Spleen (tissue), 11 donors: ENCODE measurements around the gene WDR33. TPM values are rescaled to one million over a fixed set of nuclear protein-coding genes. Genes with fewer than 3 reads are reported as not detected.

Experiments used
- DNase-seq: peaks from one replicate; pipeline ENCODE4 v3.0.0-alpha.2; 2020
- H3K27ac ChIP-seq, 8 donors: fragments of 200-600 bp; sonication (generic) in 7 of 8; 1 replicate in 4 of 8; 2 replicates in 4 of 8; pipeline versions ENCODE4 v1.5.0 to v1.8.0; 2016 to 2021; ENCODE audit warnings: inconsistent platforms in 4 of 8, mild to moderate bottlenecking in 4 of 8, moderate library complexity in 1 of 8
- H3K27me3 ChIP-seq, 7 donors: fragments of 200-600 bp; sonication (generic) in 6 of 7; replicated peaks in 1 of 7; 1 replicate in 4 of 7; 2 replicates in 3 of 7; pipeline versions ENCODE4 v1.5.0 to v1.8.0; 2016 to 2021; ENCODE audit warnings: inconsistent platforms in 3 of 7, mild to moderate bottlenecking in 1 of 7
- H3K36me3 ChIP-seq, 6 donors: fragments of 200-600 bp; sonication (generic) in 5 of 6; 1 replicate in 4 of 6; 2 replicates in 2 of 6; pipeline versions ENCODE4 v1.5.0 to v1.8.0; 2016 to 2021; ENCODE audit warnings: inconsistent platforms in 2 of 6
- H3K4me1 ChIP-seq, 6 donors: fragments of 200-600 bp; sonication (generic) in 5 of 6; 1 replicate in 3 of 6; 2 replicates in 3 of 6; pipeline versions ENCODE4 v1.5.0 to v1.8.0; 2016 to 2021; ENCODE audit warnings: inconsistent platforms in 3 of 6
- H3K4me3 ChIP-seq, 8 donors: fragments of 200-600 bp; sonication (generic) in 7 of 8; 1 replicate in 4 of 8; 2 replicates in 4 of 8; pipeline versions ENCODE4 v1.5.0 to v1.8.0; 2016 to 2021; ENCODE audit warnings: inconsistent platforms in 4 of 8, mild to moderate bottlenecking in 4 of 8, moderate library complexity in 2 of 8
- H3K9me3 ChIP-seq, 8 donors: fragments of 200-600 bp; sonication (generic) in 7 of 8; 1 replicate in 4 of 8; 2 replicates in 4 of 8; pipeline versions ENCODE4 v1.5.0 to v1.8.0; 2016 to 2021; ENCODE audit warnings: inconsistent platforms in 4 of 8
- CTCF ChIP-seq, 11 experiments: fragments of 200-600 bp in 7 of 11; fragments of 450-650 bp in 4 of 11; sonication (generic) in 4 of 11; IDR thresholded peaks in 8 of 11; conservative IDR thresholded peaks in 3 of 11; 1 replicate in 7 of 11; 2 replicates in 4 of 11; pipeline versions ENCODE4 v1.4.0 to v1.8.0; 2016 to 2021; ENCODE audit warnings: antibody characterized with exemption in 11 of 11, inconsistent platforms in 4 of 11, mild to moderate bottlenecking in 1 of 11
- POLR2A ChIP-seq, 3 donors: fragments of 450-650 bp; IDR thresholded peaks; one replicate each; pipeline ENCODE4 v1.5.1; 2017; ENCODE audit warnings: antibody characterized with exemption in 3 of 3, mild to moderate bottlenecking in 1 of 3
- POLR2AphosphoS5 ChIP-seq, 3 donors: sonication (generic); formaldehyde crosslinking; IDR thresholded peaks; one replicate each; pipeline ENCODE4 v1.5.1; 2017; ENCODE audit warnings: antibody characterized with exemption in 3 of 3
- WGBS, 5 donors: extraction: QIAGEN DNeasy Blood & Tissue Kit in 3 of 5; methylation state at CpG; one replicate each; pipeline versions ENCODE4 v1.1.5 to v1.1.7; 2013 to 2018; 5-methylcytosine and 5-hydroxymethylcytosine counted together
- intact Hi-C: fragments of 100-400 bp; cut with DNase I; formaldehyde crosslinking; loops from one replicate; pipeline ENCODE4 v1.15.0; 2023; ENCODE audit warnings: low total_unique reads
- polyA plus RNA-seq, 3 donors: library from polyadenylated mRNA; stranded (reverse); fragments of 200-250 nt; gene quantifications; one replicate each; pipeline ENCODE4 v1.2.1, GENCODE V29; 2013
- total RNA-seq, 7 donors: library from RNA; depleted of rRNA in 3 of 7; stranded (reverse); fragments of >200 nt in 3 of 7; fragmentation: NEBNext Ultra II Directional in 4 of 7; extraction: Animal tissue kit (Norgen Biotek cat#: 25700) in 4 of 7; gene quantifications; one replicate each; pipeline versions ENCODE4 v1.1.0 to v1.2.1, GENCODE V29; 2016 to 2021
- donor health status: healthy with polysubstance abuse.
- donor health status: DM: no; HTN: no; CAD: no; lungs with moderate emphysema.
- donor health status: DM: no; HTN: no; CAD: no.
- donor health status: Bipolar disorder and iron deficiency.
- donor health status: healthy.
- donor health status: DM: no; HTN: no; CAD: no.
- donor health status: DM: yes; HTN: yes; CAD: no.

Gene WDR33
- total and polyA plus RNA-seq, 10 donors: 15.4 to 85.3 (median 63.1) TPM

GRCh38 chr2:127700527-127701192 is 110.3 kb downstream of the WDR33 start:
- no peak for TF ChIP-seq POLR2AphosphoS5 (IDR thresholded peaks at IDR 0.05)
- TF ChIP-seq POLR2A (IDR thresholded peaks at IDR 0.05): no peak
- no peak for TF ChIP-seq CTCF (IDR thresholded peaks at IDR 0.05 in 8 of 11, conservative IDR thresholded peaks at IDR 0.05 in 3 of 11)
- Histone ChIP-seq H3K27ac (peak overlapping the region; percentile 95 to 99 (median 96)), H3K4me3 (peak overlapping the region; percentile 33 to 83 (median 72)), H3K9me3 (no peaks in the 10 kb centered on the region), H3K36me3 (peaks cover 0 to 26% (median 7%) of the 10 kb centered on the region in 6 donors), H3K4me1 (peaks cover 19 to 52% (median 47%) of the 10 kb centered on the region in 6 donors), H3K27me3 (peaks cover 0 to 5% (median 0%) of the 10 kb centered on the region in 7 donors)
- DNase-seq: peak; percentile 92
- intact Hi-C loops: no loop called here
- WGBS, 5 donors: 45 to 64% (median 58%) methylated on average over 17 of the region's 17 CpGs

GRCh38 chr2:127698553-127699355 is 112.2 kb downstream of the WDR33 start:
- Histone ChIP-seq H3K9me3 (no peaks in the 10 kb centered on the region), H3K4me1 (peaks cover 15 to 40% (median 38%) of the 10 kb centered on the region in 6 donors), H3K27me3 (peaks cover 0 to 10% (median 0%) of the 10 kb centered on the region in 7 donors), H3K27ac (no peak overlapping the region), H3K36me3 (peaks cover 0 to 9% (median 0%) of the 10 kb centered on the region in 6 donors), H3K4me3 (no peak overlapping the region)
- WGBS, 5 donors: 94 to 97% (median 96%) methylated on average over 27 of the region's 27 CpGs
- TF ChIP-seq POLR2AphosphoS5 (IDR thresholded peaks at IDR 0.05) (no peak), CTCF (IDR thresholded peaks at IDR 0.05 in 8 of 11, conservative IDR thresholded peaks at IDR 0.05 in 3 of 11) (no peak), POLR2A (IDR thresholded peaks at IDR 0.05) (no peak)
- no peak for DNase-seq
- intact Hi-C loops: no loop called here

- intact Hi-C loops: no loop called here
- H3K27me3 ChIP-seq: peaks cover 0 to 10% (median 0%) of the 10 kb centered on the region in 7 donors
- H3K36me3 ChIP-seq: no peaks in the 10 kb centered on the region
- TF ChIP-seq POLR2A (IDR thresholded peaks at IDR 0.05) (no peak), CTCF (IDR thresholded peaks at IDR 0.05 in 8 of 11, conservative IDR thresholded peaks at IDR 0.05 in 3 of 11) (no peak), POLR2AphosphoS5 (IDR thresholded peaks at IDR 0.05) (no peak)
- H3K27ac ChIP-seq: no peak overlapping the region
- WGBS, 5 donors: 82 to 91% (median 88%) methylated on average over 20 to 21 of the region's 21 CpGs
- peaks cover 4 to 29% (median 26%) of the 10 kb centered on the region in 6 donors for H3K4me1 ChIP-seq
- DNase-seq: no peak
- no peak overlapping the region for H3K4me3 ChIP-seq
- no peaks in the 10 kb centered on the region for H3K9me3 ChIP-seq
Observed at GRCh38 chr2:127697482-127698180, 113.3 kb downstream of the WDR33 start.
